NCI-H1930 (cell line): ENCODE results near the gene DLGAP1.

Experiments used
- DNase-seq, 2 experiments: peaks; one replicate each; lab custom pipeline; 2025; lab: John Stamatoyannopoulos, UW

Gene DLGAP1

GRCh38 chr18:4286256-4286655 is 168.9 kb downstream of the DLGAP1 start:
- no peak for DNase-seq

GRCh38 chr18:4285525-4285924 is 169.6 kb downstream of the DLGAP1 start:
- no peak for DNase-seq

- DNase-seq: no peak
These were observed 170.6 kb downstream of the DLGAP1 start for GRCh38 chr18:4284528-4284927.

- DNase-seq: no peak
These were observed 171.3 kb downstream of the DLGAP1 start for GRCh38 chr18:4283746-4284291.

- DNase-seq: no peak
These were observed 172.2 kb downstream of the DLGAP1 start for GRCh38 chr18:4282954-4283353.

GRCh38 chr18:4276953-4277585 is 178.0 kb downstream of the DLGAP1 start:
- DNase-seq: no peak

GRCh38 chr18:4271952-4272351 is 183.2 kb downstream of the DLGAP1 start:
- DNase-seq: no peak

GRCh38 chr18:4270988-4271387 is 184.1 kb downstream of the DLGAP1 start:
- no peak for DNase-seq

- DNase-seq: no peak
These were observed 185.1 kb downstream of the DLGAP1 start for GRCh38 chr18:4270016-4270415.

- DNase-seq: no peak
These were observed 187.5 kb downstream of the DLGAP1 start for GRCh38 chr18:4267641-4268040.

- DNase-seq: no peak
These were observed 190.7 kb downstream of the DLGAP1 start for GRCh38 chr18:4264347-4264791.

- no peak for DNase-seq
These were observed 195.0 kb downstream of the DLGAP1 start for GRCh38 chr18:4260107-4260506.

- DNase-seq: no peak
These were observed 198.2 kb downstream of the DLGAP1 start for GRCh38 chr18:4256766-4257417.

- DNase-seq: no peak
These were observed 200.3 kb downstream of the DLGAP1 start for GRCh38 chr18:4254840-4255239.

GRCh38 chr18:4252829-4253228 is 202.3 kb downstream of the DLGAP1 start:
- no peak for DNase-seq

- DNase-seq: no peak
These were observed 203.2 kb downstream of the DLGAP1 start for GRCh38 chr18:4251873-4252272.

- DNase-seq: no peak
These were observed 203.9 kb downstream of the DLGAP1 start for GRCh38 chr18:4251206-4251605.

- no peak for DNase-seq
These were observed 205.0 kb downstream of the DLGAP1 start for GRCh38 chr18:4250141-4250540.

- no peak for DNase-seq
These were observed 206.4 kb downstream of the DLGAP1 start for GRCh38 chr18:4248686-4249085.

- no peak for DNase-seq
These were observed 208.7 kb downstream of the DLGAP1 start for GRCh38 chr18:4246374-4246773.

- no peak for DNase-seq
These were observed 209.7 kb downstream of the DLGAP1 start for GRCh38 chr18:4245456-4245855.

GRCh38 chr18:4242431-4243161 is 212.5 kb downstream of the DLGAP1 start:
- DNase-seq: no peak

GRCh38 chr18:4241090-4241617 is 214.0 kb downstream of the DLGAP1 start:
- DNase-seq: no peak
